OCI-M1 (cell line): ENCODE data around the gene PASK.

Experiments
- DNase-seq: peaks from one replicate; lab custom pipeline; 2025; lab: John Stamatoyannopoulos, UW

PASK gene

GRCh38 chr2:241147336-241147735, 1.9 kb downstream of the PASK start:
- DNase-seq = no peak

- no peak for DNase-seq
These were observed 3.0 kb downstream of the PASK start for GRCh38 chr2:241146286-241146685.

DNA sequence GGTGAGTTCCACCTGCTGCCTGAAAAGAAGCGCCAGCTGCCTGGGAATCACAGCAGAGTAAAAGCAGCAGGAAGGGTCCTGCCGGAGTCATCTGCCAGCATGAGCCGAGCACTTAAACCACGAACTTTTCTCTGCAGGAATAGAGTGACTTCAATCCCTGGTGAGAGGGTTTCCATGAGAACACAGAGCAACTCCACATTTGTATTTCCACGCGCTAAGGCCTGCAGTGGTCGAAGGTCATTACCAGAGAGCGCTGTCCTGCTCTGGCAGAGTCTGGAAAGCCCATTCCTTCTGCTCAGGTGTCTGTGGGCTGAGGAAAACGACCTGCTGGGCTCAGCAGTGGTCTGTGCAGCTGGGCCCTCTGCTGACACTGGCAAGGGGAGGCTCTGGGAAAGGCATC, 6.7 kb downstream of the PASK start:
- DNase-seq = no peak

DNA sequence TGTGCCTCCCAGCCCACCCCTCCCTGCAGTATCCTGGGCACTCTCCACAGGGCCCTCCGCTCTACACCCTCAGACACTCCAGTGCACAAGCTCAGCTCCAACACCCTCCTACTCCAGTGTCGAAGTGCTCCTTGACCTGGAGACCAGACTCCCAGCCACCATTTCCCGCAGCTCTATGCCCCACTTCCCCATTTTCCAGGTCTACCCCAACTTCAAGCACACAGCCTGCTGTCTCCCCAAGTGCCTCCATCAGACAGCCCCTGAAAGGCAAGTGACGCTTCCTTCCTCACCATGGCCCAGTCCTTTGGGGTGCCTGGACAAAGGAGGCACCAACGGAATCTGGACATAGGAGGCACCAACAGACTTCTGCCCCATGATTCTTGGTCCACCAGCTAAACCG, 7.2 kb downstream of the PASK start:
- DNase-seq = no peak

GRCh38 chr2:241141214-241141770, 8.0 kb downstream of the PASK start:
- DNase-seq = no peak

GRCh38 chr2:241140445-241140840, 8.8 kb downstream of the PASK start:
- no peak for DNase-seq

DNA sequence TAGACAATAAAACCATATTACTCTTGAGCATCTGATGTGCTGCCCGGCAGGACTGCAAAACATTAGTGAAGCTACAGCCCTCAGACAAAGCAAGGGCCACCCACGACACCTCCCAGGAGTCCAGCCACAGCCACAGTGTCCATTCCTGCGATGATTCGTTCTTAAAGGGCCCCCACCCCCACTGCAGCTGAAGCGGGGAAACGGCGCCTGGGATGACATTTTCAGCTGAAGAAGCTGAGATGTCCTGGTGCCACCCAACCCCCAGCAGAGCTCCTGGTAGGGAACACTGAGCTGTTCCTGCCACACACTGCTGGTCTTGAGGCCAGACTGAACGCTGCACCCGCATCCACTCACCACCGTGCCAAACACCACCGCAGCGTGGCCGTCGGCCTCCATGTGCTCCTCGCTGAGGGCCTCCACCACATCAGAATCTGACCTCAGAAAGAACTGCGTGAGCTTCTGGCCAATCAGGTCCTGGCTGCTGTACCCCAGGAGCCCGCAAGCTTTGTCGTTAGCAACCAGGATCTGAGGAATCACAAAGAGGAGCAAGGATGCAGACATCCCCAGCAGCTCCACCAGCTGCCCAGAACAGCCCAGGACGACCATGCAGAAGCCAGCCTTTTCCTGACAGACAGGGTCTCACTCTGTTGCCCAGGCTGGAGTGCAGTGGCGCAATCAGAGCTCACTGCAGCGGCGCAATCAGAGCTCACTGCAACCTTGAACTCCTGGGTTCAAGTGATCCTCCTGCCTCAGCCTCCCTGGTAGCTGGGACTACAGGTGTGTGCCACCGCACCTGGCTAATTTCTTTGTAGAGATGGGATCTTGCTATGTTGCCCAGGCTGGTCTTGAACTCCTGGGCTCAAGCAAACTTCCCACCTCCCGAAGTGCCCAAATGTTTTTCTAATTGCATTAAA, 9.5 kb downstream of the PASK start:
- DNase-seq = no peak

DNA sequence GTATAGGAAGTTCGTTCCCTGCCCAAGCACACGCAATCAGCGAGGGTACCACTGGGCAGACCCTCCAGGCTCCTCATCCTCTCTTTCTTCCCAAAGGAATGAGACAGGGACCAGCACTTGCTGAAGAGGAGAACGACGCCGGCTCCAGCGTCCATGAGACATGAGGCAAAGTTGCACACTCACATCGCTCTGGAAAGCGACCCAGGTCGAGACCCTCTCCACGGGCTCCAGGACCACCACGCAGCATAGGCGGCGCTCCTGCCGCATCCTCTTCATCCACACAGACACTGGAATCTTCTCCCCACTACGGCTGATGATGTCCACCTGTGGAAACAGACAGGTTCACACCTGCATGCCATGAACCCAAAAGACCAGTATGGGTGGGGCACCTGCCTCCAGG, 10.8 kb downstream of the PASK start:
- no peak for DNase-seq

GRCh38 chr2:241137276-241138190, 11.7 kb downstream of the PASK start:
- DNase-seq = no peak

- DNase-seq = no peak
These were observed 12.5 kb downstream of the PASK start for GRCh38 chr2:241136661-241137260.

DNA sequence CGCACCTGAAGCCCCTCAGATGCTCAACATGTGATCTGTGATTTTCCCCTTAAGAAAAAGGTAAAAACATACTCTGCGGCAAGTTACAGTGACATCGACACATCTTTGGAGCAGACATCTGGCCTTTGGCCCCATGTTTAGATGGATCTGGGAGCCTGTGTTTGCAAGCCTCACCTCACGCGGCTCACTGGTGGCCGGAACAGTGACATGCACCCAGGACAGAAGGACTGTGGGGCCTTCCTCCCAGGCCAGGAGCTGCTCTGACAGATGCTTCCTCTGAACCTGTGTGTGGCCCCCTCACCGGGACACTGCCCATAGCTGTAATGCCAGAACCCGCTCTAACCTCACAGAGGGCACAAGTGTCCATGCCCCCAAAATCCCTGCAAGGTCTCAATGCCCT, 13.1 kb downstream of the PASK start:
- DNase-seq = no peak

GRCh38 chr2:241135737-241136136, 13.5 kb downstream of the PASK start:
- DNase-seq = no peak

DNA sequence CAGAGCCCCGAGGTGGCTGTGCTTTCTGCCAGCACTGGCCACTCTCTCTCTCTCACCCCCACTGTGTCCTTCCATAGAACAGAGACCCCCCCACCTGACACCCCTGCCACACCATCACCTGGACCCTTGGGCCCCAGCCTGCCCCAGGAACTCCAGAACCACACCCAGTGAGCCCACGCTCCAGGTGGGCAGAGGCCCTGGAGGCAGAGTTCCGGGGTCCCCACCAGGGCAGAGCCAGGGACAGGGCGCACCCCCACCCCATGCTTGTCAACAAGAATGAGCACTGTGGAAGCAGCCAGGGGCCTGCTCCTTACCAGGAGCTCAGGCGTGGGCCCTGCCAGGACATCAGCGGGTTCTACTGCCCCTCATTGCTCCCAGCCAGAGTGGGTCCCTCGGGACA, 14.6 kb downstream of the PASK start:
- DNase-seq = no peak

DNA sequence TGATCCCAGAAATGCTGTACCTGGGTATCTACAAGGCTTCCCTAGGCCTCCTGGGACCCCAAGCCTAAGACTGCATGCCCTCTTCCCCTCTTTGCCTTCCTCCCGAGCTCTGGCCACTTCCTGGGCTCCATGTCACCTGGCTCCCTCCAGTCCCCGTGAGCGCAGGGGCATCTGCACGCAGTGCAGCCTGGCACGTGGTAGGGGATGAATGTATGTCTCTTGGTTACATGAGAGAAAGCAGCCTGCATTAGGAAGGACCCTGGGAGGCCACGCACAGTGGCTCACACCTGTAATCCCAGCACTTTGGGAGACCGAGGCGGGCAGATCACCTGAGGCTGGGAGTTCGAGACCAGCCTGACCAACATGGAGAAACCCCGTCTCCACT, 15.8 kb downstream of the PASK start:
- no peak for DNase-seq

GRCh38 chr2:241132538-241133435, 16.5 kb downstream of the PASK start:
- DNase-seq = no peak

GRCh38 chr2:241131531-241131930, 17.7 kb downstream of the PASK start:
- no peak for DNase-seq

- DNase-seq = no peak
These were observed 19.0 kb downstream of the PASK start for GRCh38 chr2:241130316-241130715.

DNA sequence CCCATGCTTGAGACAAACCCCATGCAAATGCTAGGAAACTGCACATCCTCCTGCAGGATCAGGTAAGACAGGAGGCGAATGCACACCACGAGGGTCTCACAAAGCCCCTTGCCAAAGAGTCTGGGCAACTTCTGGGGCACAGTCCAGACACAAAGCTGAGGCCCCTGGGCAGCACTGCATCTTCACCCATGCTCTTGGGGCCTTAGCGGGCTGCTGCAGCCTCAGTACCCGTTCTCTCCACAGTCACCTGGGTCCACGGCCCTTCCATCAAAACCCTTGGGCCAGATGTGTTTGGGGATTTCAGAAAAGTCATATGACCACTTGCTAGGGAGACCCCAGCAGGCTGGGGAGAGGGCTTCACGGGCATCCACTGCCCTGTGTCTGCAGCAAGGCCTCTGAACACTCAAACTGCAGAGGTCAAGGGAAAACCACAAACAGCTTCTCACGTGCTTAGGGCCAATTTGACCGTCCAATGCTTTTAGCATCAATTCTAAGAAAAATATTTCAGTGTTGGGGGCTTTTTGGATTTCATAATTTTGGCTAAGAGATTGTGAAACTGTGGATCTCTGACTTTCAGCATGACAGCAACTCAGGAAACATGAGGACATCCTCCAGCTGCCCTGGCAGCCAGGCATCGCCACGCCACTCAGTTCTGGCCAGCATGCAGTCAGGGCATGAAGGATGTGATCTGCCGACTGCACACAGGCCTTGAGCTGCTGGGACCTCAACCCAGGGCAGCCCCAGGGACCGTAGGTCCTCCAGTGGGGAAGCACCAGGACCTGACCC, 20.0 kb downstream of the PASK start:
- no peak for DNase-seq

- no peak for DNase-seq
These were observed 21.0 kb downstream of the PASK start for GRCh38 chr2:241128266-241128665.

DNA sequence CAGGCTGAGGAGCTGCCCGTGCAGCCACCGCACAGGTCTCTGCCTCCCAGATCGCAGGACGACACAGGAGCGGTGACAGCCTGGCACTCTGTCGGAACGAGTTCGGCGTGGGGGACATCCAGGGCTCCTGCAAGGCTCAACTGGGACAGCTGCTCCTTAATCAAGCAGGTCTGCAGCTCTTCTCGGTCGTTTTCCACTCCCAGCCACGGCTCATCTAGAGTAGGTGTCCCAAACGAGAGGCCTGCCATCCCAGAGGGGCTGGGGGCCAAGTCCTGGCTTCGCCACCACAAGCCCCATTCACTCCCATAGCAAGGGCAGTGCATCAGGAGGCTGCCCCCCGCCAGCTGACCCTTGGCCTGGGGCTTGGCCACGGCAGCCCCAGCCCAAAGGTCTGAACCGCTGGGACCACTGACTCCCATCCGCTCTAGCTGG, 22.5 kb downstream of the PASK start:
- DNase-seq = no peak
